WTC11 (cell line): Measurements from ENCODE around the gene TBC1D19. TPM values are rescaled to one million over a fixed set of nuclear protein-coding genes. Genes with fewer than 3 reads are reported as not detected.

Experiments used
- ATAC-seq: fragments of 200-7000 bp; cut with Tn5 transposase; 2 replicates; pipeline ENCODE4 v1.10.0; 2021; ENCODE audit warnings: mild to moderate bottlenecking, moderate library complexity
- CTCF ChIA-PET: fragments of 300-600 bp; sonication (Branson Sonifier 250); formaldehyde crosslinking; loops from one replicate; lab custom pipeline; 2021; ENCODE audit warnings: antibody characterized with exemption; lab: Charles Lee
- POLR2A ChIA-PET: fragments of 350-600 bp; sonication (Branson Sonifier 250); formaldehyde crosslinking; loops from one replicate; lab custom pipeline; 2021; ENCODE audit warnings: antibody characterized with exemption; lab: Charles Lee
- DNase-seq: peaks from one replicate; pipeline ENCODE4 v3.0.0; 2021; ENCODE audit warnings: low spot score
- H3K27ac Mint-ChIP-seq: 2 replicates; pipeline ENCODE4 v1.8.0; 2021; ENCODE audit warnings: mixed read lengths
- H3K27me3 Mint-ChIP-seq: 2 replicates; pipeline ENCODE4 v1.8.0; 2021; ENCODE audit warnings: low read depth, mild to moderate bottlenecking, moderate library complexity, mixed read lengths
- H3K36me3 Mint-ChIP-seq: 2 replicates; pipeline ENCODE4 v1.8.0; 2021; ENCODE audit warnings: mixed read lengths
- H3K4me1 Mint-ChIP-seq: 2 replicates; pipeline ENCODE4 v1.8.0; 2022; ENCODE audit warnings: mixed read lengths
- H3K4me3 Mint-ChIP-seq: 2 replicates; pipeline ENCODE4 v1.8.0; 2021; ENCODE audit warnings: mild to moderate bottlenecking, moderate library complexity, mixed read lengths
- H3K9me3 Mint-ChIP-seq: 2 replicates; pipeline ENCODE4 v1.8.0; 2021; ENCODE audit warnings: mixed read lengths
- CREM ChIP-seq: sonication (generic); formaldehyde crosslinking; IDR thresholded peaks from 2 replicates; pipeline ENCODE4 v1.8.1; 2022; ENCODE audit warnings: mild to moderate bottlenecking, missing genetic modification reagents, moderate library complexity
- ESRRA ChIP-seq: sonication (generic); formaldehyde crosslinking; IDR thresholded peaks from 2 replicates; pipeline ENCODE4 v1.8.1; 2022; ENCODE audit warnings: mild to moderate bottlenecking, missing genetic modification reagents, borderline replicate concordance
- FOXJ3 ChIP-seq: sonication (generic); formaldehyde crosslinking; IDR thresholded peaks from 2 replicates; pipeline ENCODE4 v1.9.0; 2021; ENCODE audit warnings: missing genetic modification reagents, mild to moderate bottlenecking, borderline replicate concordance
- FOXP4 ChIP-seq: sonication (generic); formaldehyde crosslinking; IDR thresholded peaks from 2 replicates; pipeline ENCODE4 v1.8.0; 2022; ENCODE audit warnings: mild to moderate bottlenecking, missing genetic modification reagents
- GTF2I ChIP-seq: fragments of 250-450 bp; sonication (Bioruptor Pico); conservative IDR thresholded peaks from 2 replicates; pipeline ENCODE4 v1.4.0; 2021; ENCODE audit warnings: mild to moderate bottlenecking
- IRF1 ChIP-seq: sonication (generic); formaldehyde crosslinking; IDR thresholded peaks from 2 replicates; pipeline ENCODE4 v1.8.0; 2023; ENCODE audit warnings: missing genetic modification reagents
- IRF2 ChIP-seq: sonication (generic); formaldehyde crosslinking; IDR thresholded peaks from 2 replicates; pipeline ENCODE4 v1.8.0; 2022; ENCODE audit warnings: low read depth, missing genetic modification reagents, borderline replicate concordance
- NFATC4 ChIP-seq: fragments of 250-450 bp; sonication (Bioruptor Pico); IDR thresholded peaks from 2 replicates; pipeline ENCODE4 v1.9.0; 2021; ENCODE audit warnings: mild to moderate bottlenecking
- NR1H2 ChIP-seq: sonication (generic); formaldehyde crosslinking; IDR thresholded peaks from 2 replicates; pipeline ENCODE4 v1.9.0; 2021; ENCODE audit warnings: mild to moderate bottlenecking, moderate library complexity, missing genetic modification reagents
- PRDM15 ChIP-seq: sonication (generic); formaldehyde crosslinking; IDR thresholded peaks from 2 replicates; pipeline ENCODE4 v1.8.0; 2022; ENCODE audit warnings: missing genetic modification reagents
- SMAD3 ChIP-seq: sonication (generic); formaldehyde crosslinking; IDR thresholded peaks from 2 replicates; pipeline ENCODE4 v1.8.0; 2022; ENCODE audit warnings: missing genetic modification reagents, mild to moderate bottlenecking, borderline replicate concordance
- SP1 ChIP-seq: sonication (generic); formaldehyde crosslinking; conservative IDR thresholded peaks from 2 replicates; pipeline ENCODE4 v1.8.1; 2022; ENCODE audit warnings: missing genetic modification reagents
- TCF7 ChIP-seq: sonication (generic); formaldehyde crosslinking; IDR thresholded peaks from 2 replicates; pipeline ENCODE4 v1.8.0; 2022; ENCODE audit warnings: mild to moderate bottlenecking, low read depth, missing genetic modification reagents, moderate library complexity
- TEAD4 ChIP-seq: sonication (generic); formaldehyde crosslinking; IDR thresholded peaks from 2 replicates; pipeline ENCODE4 v1.8.0; 2022; ENCODE audit warnings: mild to moderate bottlenecking, missing genetic modification reagents
- USF1 ChIP-seq: sonication (generic); formaldehyde crosslinking; IDR thresholded peaks from 2 replicates; pipeline ENCODE4 v1.8.0; 2022; ENCODE audit warnings: mild to moderate bottlenecking, missing genetic modification reagents
- ZNF121 ChIP-seq: sonication (generic); formaldehyde crosslinking; IDR thresholded peaks from 2 replicates; pipeline ENCODE4 v1.8.0; 2023; ENCODE audit warnings: missing genetic modification reagents
- ZNF416 ChIP-seq: fragments of 250-450 bp; sonication (Bioruptor Pico); IDR thresholded peaks from 2 replicates; pipeline ENCODE4 v1.9.0; 2021; ENCODE audit warnings: mild to moderate bottlenecking, inconsistent platforms
- ZNF423 ChIP-seq: fragments of 250-450 bp; sonication (Bioruptor Pico); IDR thresholded peaks from 2 replicates; pipeline ENCODE4 v2.1.2; 2022; ENCODE audit warnings: mild to moderate bottlenecking, moderate library complexity
- total RNA-seq: library from RNA; stranded (reverse); gene quantifications from 3 replicates; pipeline ENCODE4 v1.2.3, GENCODE V29; 2021

The TBC1D19 gene
- total RNA-seq, 1 experiment from 2014 or later: 2.1 TPM

- 0 out of 2 replicates have a peak, but pooled peaks have one; percentile 42 for TF ChIP-seq ESRRA (CRISPR knock-in tag)
- no peak for TF ChIP-seq NFATC4 (CRISPR knock-in tag)
- peak; percentile 67 for TF ChIP-seq CREM
- no peak for TF ChIP-seq PRDM15 (CRISPR knock-in tag)
- TF ChIP-seq FOXP4 (CRISPR knock-in tag): no peak
- TF ChIP-seq SMAD3: 0 out of 2 replicates have a peak, but pooled peaks have one; percentile 57
- no peak for TF ChIP-seq USF1 (CRISPR knock-in tag)
- TF ChIP-seq TEAD4 (CRISPR knock-in tag): no peak
- 0 out of 2 replicates have a peak, but pooled peaks have one; percentile 11 for TF ChIP-seq GTF2I (CRISPR knock-in tag)
- no peak for TF ChIP-seq IRF2 (CRISPR knock-in tag)
- TF ChIP-seq IRF1: no peak
- no peak for TF ChIP-seq FOXJ3 (CRISPR knock-in tag)
- no peak for TF ChIP-seq ZNF121 (CRISPR knock-in tag)
- TF ChIP-seq ZNF423 (CRISPR knock-in tag): no peak
- TF ChIP-seq NR1H2: no peak
These were observed at the start of gene TBC1D19 (continued) for GRCh38 chr4:26583865-26584652.

- H3K4me3 Mint-ChIP-seq: no peak overlapping the region
- no peaks in the 10 kb centered on the region for H3K27me3 Mint-ChIP-seq
- H3K9me3 Mint-ChIP-seq: peaks cover 48% of the 10 kb centered on the region
- CTCF ChIA-PET: no interaction called here
- POLR2A ChIA-PET: no interaction called here
- peaks cover 12% of the 10 kb centered on the region; the same call in 1 of the 2 replicates for H3K36me3 Mint-ChIP-seq
- ATAC-seq (no peak), DNase-seq (no peak)
- no peaks in the 10 kb centered on the region for H3K4me1 Mint-ChIP-seq
- TF ChIP-seq ZNF423 (CRISPR knock-in tag) (no peak), SP1 (CRISPR knock-in tag) (no peak), ZNF416 (no peak), TCF7 (CRISPR knock-in tag) (no peak)
- TF ChIP-seq, all 79 proteins: peak for 0
- H3K27ac Mint-ChIP-seq: no peak overlapping the region
These were observed 40.9 kb upstream of the TBC1D19 start for GRCh38 chr4:26542991-26543390.
